Measurements from ENCODE around the gene TIMM50. TPM values are rescaled to one million over a fixed set of nuclear protein-coding genes. Genes with fewer than 3 reads are reported as not detected.
A peak's percentile ranks its signal among the peaks of the same experiment; 100 is the strongest.

TIMM50 gene
- total and polyA plus RNA-seq, 2 of the 13 experiments (the other 11 are each of a cell fraction or from before 2014, with no cell fraction given) = 91.1 to 92.5 TPM

DNA sequence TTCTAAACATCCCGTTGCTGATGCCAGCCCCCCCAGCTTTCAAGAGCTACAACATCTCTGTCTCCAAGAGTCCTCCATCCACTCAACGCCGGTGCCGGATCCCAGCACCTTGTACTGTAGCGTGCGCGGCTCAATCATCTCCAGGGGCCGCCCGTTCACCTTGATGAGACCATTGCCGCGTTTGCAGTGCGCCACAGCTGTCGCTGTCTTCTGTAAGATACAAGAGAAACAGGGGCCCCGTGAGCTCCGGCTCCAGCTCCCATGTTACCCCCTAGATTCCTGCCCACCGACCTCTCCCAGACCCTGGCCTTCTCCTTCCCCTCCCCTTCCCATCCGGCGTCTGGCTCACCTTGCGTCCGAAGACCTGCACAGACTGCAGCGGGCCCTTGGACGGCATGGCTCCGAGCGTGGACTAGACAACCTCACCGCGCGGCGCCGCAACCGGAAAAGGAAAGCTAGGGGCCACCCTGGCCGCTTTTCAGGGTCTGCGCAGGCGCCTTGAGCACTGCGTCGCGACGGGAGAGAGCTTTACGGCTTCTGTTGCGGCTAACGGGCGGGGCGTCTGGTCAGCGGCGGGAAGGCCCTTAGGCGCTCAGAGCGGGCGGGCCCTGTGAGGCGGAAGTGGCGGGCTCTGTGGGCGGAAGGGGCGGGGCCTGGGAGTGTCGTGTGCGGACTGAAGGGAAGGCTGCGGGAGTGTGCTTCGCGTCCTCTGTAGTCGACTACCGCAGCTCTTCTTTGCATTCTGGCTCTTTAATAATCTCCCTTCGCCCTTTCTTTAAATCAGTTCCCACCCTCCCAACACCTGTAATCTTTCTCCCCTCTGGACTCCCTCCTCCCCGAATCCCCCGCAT, 44.9 kb upstream of the TIMM50 start, which contains the start of gene RPS16 (continued):
- TF ChIP-seq, protein P1, sequence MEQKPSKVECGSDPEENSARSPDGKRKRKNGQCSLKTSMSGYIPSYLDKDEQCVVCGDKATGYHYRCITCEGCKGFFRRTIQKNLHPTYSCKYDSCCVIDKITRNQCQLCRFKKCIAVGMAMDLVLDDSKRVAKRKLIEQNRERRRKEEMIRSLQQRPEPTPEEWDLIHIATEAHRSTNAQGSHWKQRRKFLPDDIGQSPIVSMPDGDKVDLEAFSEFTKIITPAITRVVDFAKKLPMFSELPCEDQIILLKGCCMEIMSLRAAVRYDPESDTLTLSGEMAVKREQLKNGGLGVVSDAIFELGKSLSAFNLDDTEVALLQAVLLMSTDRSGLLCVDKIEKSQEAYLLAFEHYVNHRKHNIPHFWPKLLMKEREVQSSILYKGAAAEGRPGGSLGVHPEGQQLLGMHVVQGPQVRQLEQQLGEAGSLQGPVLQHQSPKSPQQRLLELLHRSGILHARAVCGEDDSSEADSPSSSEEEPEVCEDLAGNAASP (CRISPR knock-in tag; IDR thresholded peaks at IDR 0.05; ENCODE audit: borderline replicate concordance) = peak; percentile 38; the same call in 1 of the 2 replicates
- TF ChIP-seq, protein P2, sequence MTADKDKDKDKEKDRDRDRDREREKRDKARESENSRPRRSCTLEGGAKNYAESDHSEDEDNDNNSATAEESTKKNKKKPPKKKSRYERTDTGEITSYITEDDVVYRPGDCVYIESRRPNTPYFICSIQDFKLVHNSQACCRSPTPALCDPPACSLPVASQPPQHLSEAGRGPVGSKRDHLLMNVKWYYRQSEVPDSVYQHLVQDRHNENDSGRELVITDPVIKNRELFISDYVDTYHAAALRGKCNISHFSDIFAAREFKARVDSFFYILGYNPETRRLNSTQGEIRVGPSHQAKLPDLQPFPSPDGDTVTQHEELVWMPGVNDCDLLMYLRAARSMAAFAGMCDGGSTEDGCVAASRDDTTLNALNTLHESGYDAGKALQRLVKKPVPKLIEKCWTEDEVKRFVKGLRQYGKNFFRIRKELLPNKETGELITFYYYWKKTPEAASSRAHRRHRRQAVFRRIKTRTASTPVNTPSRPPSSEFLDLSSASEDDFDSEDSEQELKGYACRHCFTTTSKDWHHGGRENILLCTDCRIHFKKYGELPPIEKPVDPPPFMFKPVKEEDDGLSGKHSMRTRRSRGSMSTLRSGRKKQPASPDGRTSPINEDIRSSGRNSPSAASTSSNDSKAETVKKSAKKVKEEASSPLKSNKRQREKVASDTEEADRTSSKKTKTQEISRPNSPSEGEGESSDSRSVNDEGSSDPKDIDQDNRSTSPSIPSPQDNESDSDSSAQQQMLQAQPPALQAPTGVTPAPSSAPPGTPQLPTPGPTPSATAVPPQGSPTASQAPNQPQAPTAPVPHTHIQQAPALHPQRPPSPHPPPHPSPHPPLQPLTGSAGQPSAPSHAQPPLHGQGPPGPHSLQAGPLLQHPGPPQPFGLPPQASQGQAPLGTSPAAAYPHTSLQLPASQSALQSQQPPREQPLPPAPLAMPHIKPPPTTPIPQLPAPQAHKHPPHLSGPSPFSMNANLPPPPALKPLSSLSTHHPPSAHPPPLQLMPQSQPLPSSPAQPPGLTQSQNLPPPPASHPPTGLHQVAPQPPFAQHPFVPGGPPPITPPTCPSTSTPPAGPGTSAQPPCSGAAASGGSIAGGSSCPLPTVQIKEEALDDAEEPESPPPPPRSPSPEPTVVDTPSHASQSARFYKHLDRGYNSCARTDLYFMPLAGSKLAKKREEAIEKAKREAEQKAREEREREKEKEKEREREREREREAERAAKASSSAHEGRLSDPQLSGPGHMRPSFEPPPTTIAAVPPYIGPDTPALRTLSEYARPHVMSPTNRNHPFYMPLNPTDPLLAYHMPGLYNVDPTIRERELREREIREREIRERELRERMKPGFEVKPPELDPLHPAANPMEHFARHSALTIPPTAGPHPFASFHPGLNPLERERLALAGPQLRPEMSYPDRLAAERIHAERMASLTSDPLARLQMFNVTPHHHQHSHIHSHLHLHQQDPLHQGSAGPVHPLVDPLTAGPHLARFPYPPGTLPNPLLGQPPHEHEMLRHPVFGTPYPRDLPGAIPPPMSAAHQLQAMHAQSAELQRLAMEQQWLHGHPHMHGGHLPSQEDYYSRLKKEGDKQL (CRISPR knock-in tag; IDR thresholded peaks at IDR 0.05; ENCODE audit: low read depth) = no peak
- TF ChIP-seq CC2D1A (CRISPR knock-in tag; IDR thresholded peaks at IDR 0.05) = no peak
- TF ChIP-seq RARG (CRISPR knock-in tag; IDR thresholded peaks at IDR 0.05; ENCODE audit: low read depth) = peak; percentile 90; the same call in 1 of the 2 replicates
- peak; percentile 95 for TF ChIP-seq POLR2AphosphoS2 (IDR thresholded peaks at IDR 0.05; ENCODE audit: low read depth, low read length)
- TF ChIP-seq, protein P3, sequence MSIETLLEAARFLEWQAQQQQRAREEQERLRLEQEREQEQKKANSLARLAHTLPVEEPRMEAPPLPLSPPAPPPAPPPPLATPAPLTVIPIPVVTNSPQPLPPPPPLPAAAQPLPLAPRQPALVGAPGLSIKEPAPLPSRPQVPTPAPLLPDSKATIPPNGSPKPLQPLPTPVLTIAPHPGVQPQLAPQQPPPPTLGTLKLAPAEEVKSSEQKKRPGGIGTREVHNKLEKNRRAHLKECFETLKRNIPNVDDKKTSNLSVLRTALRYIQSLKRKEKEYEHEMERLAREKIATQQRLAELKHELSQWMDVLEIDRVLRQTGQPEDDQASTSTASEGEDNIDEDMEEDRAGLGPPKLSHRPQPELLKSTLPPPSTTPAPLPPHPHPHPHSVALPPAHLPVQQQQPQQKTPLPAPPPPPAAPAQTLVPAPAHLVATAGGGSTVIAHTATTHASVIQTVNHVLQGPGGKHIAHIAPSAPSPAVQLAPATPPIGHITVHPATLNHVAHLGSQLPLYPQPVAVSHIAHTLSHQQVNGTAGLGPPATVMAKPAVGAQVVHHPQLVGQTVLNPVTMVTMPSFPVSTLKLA (IDR thresholded peaks at IDR 0.05) = peak; percentile 44; the same call in 1 of the 2 replicates
- TF ChIP-seq ZNF431 (CRISPR knock-in tag; IDR thresholded peaks at IDR 0.05; ENCODE audit: borderline replicate concordance, low read depth) = no peak; the same call in 1 of the 2 replicates
- peak; percentile 83 for TF ChIP-seq YY1 (IDR thresholded peaks at IDR 0.05; ENCODE audit: insufficient read depth, insufficient replicate concordance, low read depth, low read length)
- TF ChIP-seq RBAK (CRISPR knock-in tag; IDR thresholded peaks at IDR 0.05) = peak; percentile 45; the same call in 1 of the 2 replicates
- TF ChIP-seq ZNF552 (CRISPR knock-in tag; IDR thresholded peaks at IDR 0.05; ENCODE audit: borderline replicate concordance) = peak; percentile 76; the same call in 1 of the 2 replicates
- TF ChIP-seq, protein P4, sequence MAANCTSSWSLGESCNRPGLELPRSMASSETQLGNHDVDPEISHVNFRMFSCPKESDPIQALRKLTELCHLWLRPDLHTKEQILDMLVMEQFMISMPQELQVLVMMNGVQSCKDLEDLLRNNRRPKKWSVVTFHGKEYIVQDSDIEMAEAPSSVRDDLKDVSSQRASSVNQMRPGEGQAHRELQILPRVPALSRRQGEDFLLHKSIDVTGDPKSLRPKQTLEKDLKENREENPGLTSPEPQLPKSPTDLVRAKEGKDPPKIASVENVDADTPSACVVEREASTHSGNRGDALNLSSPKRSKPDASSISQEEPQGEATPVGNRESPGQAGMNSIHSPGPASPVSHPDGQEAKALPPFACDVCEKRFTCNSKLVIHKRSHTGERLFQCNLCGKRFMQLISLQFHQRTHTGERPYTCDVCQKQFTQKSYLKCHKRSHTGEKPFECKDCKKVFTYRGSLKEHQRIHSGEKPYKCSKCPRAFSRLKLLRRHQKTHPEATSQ (CRISPR knock-in tag; IDR thresholded peaks at IDR 0.05; ENCODE audit: borderline replicate concordance) = no peak
- no peak for TF ChIP-seq SRSF4 (IDR thresholded peaks at IDR 0.05; ENCODE audit: low read depth, low read length, poor library complexity, severe bottlenecking)
- TF ChIP-seq, protein P5, sequence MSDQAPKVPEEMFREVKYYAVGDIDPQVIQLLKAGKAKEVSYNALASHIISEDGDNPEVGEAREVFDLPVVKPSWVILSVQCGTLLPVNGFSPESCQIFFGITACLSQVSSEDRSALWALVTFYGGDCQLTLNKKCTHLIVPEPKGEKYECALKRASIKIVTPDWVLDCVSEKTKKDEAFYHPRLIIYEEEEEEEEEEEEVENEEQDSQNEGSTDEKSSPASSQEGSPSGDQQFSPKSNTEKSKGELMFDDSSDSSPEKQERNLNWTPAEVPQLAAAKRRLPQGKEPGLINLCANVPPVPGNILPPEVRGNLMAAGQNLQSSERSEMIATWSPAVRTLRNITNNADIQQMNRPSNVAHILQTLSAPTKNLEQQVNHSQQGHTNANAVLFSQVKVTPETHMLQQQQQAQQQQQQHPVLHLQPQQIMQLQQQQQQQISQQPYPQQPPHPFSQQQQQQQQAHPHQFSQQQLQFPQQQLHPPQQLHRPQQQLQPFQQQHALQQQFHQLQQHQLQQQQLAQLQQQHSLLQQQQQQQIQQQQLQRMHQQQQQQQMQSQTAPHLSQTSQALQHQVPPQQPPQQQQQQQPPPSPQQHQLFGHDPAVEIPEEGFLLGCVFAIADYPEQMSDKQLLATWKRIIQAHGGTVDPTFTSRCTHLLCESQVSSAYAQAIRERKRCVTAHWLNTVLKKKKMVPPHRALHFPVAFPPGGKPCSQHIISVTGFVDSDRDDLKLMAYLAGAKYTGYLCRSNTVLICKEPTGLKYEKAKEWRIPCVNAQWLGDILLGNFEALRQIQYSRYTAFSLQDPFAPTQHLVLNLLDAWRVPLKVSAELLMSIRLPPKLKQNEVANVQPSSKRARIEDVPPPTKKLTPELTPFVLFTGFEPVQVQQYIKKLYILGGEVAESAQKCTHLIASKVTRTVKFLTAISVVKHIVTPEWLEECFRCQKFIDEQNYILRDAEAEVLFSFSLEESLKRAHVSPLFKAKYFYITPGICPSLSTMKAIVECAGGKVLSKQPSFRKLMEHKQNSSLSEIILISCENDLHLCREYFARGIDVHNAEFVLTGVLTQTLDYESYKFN (CRISPR knock-in tag; conservative IDR thresholded peaks at IDR 0.05) = peak; percentile 63

Measured in HepG2 (cell line).